SH-SY5Y (cell line): Measurements from ENCODE around the gene REPIN1.

Experiments used
- GATA2 ChIP-seq: IDR thresholded peaks from 2 replicates; pipeline ENCODE4 v1.6.1; 2011; ENCODE audit warnings: mild to moderate bottlenecking, low read depth, low read length
- GATA3 ChIP-seq: IDR thresholded peaks from 2 replicates; pipeline ENCODE4 v1.6.1; 2011; ENCODE audit warnings: low read depth, mild to moderate bottlenecking, low read length, moderate library complexity

Gene REPIN1

GRCh38 chr7:150332852-150333635 is 35.6 kb upstream of the REPIN1 start:
- TF ChIP-seq GATA2, result no peak
- no peak for TF ChIP-seq GATA3

- TF ChIP-seq GATA3 (no peak), GATA2 (no peak)
Observed at GRCh38 chr7:150333659-150334058, 35.0 kb upstream of the REPIN1 start.

- TF ChIP-seq GATA2 (no peak), GATA3 (no peak)
Observed at GRCh38 chr7:150334108-150334507, 34.5 kb upstream of the REPIN1 start.

GRCh38 chr7:150335108-150335773 is 33.4 kb upstream of the REPIN1 start:
- TF ChIP-seq GATA3, result no peak
- no peak for TF ChIP-seq GATA2

GRCh38 chr7:150335774-150336112 is 32.9 kb upstream of the REPIN1 start:
- TF ChIP-seq GATA2 (no peak), GATA3 (no peak)

GRCh38 chr7:150336746-150337145 is 31.9 kb upstream of the REPIN1 start:
- no peak for TF ChIP-seq GATA2
- TF ChIP-seq GATA3, result no peak

- TF ChIP-seq GATA3, result no peak
- TF ChIP-seq GATA2, result no peak
Observed at GRCh38 chr7:150337179-150337578, 31.4 kb upstream of the REPIN1 start.

GRCh38 chr7:150337659-150338081 is 31.0 kb upstream of the REPIN1 start:
- TF ChIP-seq GATA2, result no peak
- no peak for TF ChIP-seq GATA3

GRCh38 chr7:150338166-150338829 is 30.3 kb upstream of the REPIN1 start:
- no peak for TF ChIP-seq GATA2
- TF ChIP-seq GATA3, result no peak

GRCh38 chr7:150339409-150339809 is 29.2 kb upstream of the REPIN1 start:
- TF ChIP-seq GATA2 (no peak), GATA3 (no peak)

- TF ChIP-seq GATA2 (no peak), GATA3 (no peak)
Observed at GRCh38 chr7:150340024-150340749, 28.4 kb upstream of the REPIN1 start.

GRCh38 chr7:150340875-150341262 is 27.8 kb upstream of the REPIN1 start:
- TF ChIP-seq GATA3 (no peak), GATA2 (no peak)

- TF ChIP-seq GATA2 (no peak), GATA3 (no peak)
Observed at GRCh38 chr7:150341263-150342120, 27.1 kb upstream of the REPIN1 start, which contains the start of gene RARRES2. RARRES2 (minus strand) TSS chr7:150341629; CDS start chr7:150340609, 1,020 bp downstream.

- TF ChIP-seq GATA2 (no peak), GATA3 (no peak)
Observed at GRCh38 chr7:150342121-150342408, 26.6 kb upstream of the REPIN1 start.

GRCh38 chr7:150343225-150343624 is 25.4 kb upstream of the REPIN1 start:
- TF ChIP-seq GATA2 (no peak), GATA3 (no peak)

GRCh38 chr7:150344299-150344698 is 24.3 kb upstream of the REPIN1 start:
- TF ChIP-seq GATA3, result no peak
- no peak for TF ChIP-seq GATA2
